ENCODE results near the gene FRZB.
"Not testable (repeated sequence)": the region's sequence is repeated elsewhere in the genome, so short reads cannot be mapped to it uniquely, and the experiment has no call there.

FRZB gene

GRCh38 chr2:182887753-182888415 lies 21.4 kb upstream of the FRZB start:
- DNase-seq = no peak

- no peak for DNase-seq
Observed at GRCh38 chr2:182887093-182887492, 20.7 kb upstream of the FRZB start.

DNA sequence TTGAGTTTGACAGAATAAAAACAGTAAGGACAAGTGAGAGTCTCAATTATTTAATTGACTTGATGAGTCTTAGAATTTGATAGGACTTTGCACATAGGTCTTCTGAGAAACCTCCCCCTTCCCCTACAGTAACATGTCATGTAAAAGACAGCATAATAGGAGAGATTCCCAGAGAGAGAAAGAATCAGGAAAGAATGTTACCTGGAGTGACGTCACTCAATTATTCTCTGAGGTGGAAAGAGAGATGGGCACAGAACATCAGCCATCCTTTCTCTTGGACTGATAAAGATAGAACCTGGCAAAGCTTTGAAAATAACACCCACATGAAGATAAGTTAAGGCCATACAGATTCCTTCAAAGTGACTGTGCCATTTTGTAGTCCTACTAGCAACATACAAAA lies 19.3 kb upstream of the FRZB start:
- DNase-seq = no peak

GRCh38 chr2:182883451-182883850 lies 17.0 kb upstream of the FRZB start:
- DNase-seq = no peak

DNA sequence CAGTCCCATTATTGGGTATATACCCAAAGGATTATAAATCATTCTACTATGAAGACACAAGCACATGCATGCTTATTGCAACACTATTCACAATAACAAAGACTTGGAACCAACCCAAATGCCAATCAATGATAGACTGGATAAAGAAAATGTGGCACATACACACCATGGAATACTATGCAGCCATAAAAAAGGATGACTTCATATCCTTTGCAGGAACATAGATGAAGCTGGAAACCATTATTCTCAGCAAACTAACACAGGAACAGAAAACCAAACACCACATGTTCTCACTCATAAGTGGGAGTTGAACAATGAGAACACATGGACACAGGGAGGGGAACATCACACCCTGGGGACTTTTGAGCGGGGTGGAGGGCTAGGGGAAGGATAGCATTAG lies 13.7 kb upstream of the FRZB start:
- DNase-seq = not testable (repeated sequence)

- not testable (repeated sequence) for DNase-seq
Observed at GRCh38 chr2:182876653-182877052, 10.2 kb upstream of the FRZB start.

DNA sequence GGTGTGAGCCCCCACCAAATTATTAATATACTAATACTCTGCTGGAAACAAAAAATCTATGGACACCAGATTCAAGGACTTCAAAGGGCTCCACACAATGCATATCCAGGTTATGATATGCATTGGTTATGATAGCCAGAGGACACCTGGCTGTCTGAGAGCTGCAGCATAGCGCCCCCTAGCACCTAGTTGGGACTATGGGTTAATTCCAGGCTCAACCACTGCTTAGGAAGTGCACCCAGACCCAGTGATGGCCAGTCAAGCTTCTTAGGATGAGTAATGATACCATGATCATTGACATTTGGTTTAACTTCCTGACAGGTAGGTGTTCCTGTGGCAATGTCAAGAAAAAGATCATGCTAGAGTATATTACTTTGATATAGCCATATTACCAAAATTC lies 3.8 kb upstream of the FRZB start:
- DNase-seq = no peak

DNA sequence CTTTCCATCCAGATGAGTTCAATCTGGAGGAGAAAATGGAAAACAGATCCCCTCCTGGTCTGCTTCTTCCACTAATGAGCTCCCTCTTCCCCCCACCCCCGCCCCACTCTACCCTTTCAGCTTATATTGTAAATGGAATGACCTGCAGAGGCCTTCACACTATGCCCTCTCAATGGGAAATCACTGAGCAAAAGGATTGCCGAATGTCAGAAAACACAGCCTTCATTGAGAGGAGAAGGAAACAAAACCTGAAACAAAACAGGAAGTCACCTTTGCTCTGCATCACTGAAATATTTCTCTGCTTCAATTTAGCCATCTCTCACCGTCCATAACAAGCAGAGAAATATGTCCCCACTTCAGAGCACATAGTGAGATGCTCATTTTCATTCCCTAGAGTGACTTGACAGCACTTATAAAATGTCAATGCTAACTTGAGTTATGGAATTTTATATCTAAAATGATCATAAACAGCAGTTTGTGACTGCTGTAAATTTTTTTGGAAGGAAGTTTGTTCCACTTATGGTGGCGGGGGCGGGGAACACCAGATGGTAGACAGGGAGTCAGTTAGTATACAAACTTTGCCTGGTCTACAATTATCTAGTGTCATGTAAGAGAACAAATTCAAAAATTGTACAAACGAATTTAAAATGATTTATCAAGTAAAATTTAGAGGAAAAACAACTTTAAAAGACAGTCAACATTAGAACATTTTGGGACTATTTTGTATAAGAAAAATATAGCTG lies 1.8 kb upstream of the FRZB start:
- DNase-seq = no peak

DNA sequence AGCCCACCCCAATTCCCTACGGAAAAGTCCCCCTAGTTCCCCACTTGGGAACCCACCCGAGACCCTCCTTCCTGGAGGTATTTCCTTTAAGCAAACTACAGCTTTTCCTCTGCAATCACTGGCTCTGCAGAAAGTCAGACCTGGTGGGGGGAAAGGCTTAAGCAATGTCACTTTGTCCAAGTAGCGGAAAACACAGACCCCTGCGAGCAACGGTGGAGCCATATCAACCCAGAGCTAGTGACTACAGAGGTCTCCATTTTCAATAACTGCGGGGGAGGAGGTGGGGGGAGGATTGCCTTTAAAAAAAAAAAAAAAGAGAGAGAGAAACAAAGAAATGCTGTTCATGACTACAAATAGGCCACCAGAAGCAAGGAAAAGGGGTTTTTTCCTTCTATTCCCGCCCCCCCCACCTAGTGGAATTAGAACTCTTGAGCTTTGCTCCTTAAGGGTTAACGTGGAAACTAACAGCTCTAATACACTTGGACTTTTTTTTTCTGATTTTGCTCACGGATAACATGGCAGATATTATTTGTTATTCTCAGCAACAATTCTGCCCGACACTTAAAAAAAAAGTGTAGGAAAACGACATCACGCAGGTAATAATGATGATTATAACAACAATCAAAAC lies 1.1 kb upstream of the FRZB start:
- no peak for DNase-seq

- DNase-seq = no peak
Observed at GRCh38 chr2:182866095-182866460, 359 bp downstream of the FRZB start.

DNA sequence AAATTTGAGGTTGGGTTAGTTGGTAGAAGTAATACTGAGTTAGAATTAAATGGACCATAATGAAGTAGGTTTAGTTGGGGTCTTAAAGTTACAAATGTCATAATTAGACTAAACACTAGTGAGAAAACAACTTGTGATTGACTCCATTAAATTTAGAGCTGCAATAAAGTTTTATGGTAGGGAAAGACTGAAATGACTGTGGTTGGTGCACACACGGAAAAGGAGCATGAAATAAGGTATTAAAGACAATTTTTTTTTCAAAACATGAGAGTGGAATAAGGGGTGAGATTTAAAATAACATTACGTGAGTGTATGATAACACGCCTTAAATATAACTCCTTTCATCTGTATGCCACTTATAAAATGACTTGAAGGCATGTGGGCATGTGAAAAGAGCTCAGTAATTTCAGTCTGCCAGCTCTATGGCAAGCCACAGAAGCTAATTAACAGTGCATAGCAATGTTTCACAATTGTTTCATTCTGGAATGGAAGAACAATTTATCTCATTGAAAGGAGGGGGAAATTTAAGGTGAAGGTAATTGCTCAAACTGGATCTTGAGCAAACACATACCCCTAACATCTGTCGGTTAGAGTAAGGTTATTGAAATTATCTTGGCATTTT lies 1.4 kb downstream of the FRZB start:
- DNase-seq = no peak

GRCh38 chr2:182863642-182864041 lies 2.8 kb downstream of the FRZB start:
- DNase-seq = no peak

GRCh38 chr2:182862091-182862490 lies 4.3 kb downstream of the FRZB start:
- no peak for DNase-seq

GRCh38 chr2:182860858-182861257 lies 5.6 kb downstream of the FRZB start:
- no peak for DNase-seq

DNA sequence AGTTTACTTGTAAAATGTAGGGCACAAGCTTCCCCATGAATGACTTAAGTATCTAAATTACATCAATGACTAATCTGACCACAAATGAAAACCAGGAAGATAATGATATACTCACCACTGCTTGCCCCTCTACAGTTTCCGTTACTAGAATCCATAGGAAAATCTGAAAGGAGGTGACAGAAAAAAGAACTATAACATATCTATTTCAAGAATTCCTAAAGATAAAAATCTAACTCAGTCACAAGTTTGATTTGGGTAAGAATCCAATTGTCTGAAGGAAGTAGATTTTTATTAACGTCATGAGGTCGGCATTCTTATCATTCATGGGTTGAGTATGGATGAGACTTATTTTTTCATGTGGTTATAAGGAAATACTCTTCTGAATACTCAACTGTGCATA lies 7.8 kb downstream of the FRZB start:
- DNase-seq = no peak

- no peak for DNase-seq
Observed at GRCh38 chr2:182855376-182855775, 11.1 kb downstream of the FRZB start.

GRCh38 chr2:182854375-182855105 lies 11.9 kb downstream of the FRZB start:
- DNase-seq = no peak

DNA sequence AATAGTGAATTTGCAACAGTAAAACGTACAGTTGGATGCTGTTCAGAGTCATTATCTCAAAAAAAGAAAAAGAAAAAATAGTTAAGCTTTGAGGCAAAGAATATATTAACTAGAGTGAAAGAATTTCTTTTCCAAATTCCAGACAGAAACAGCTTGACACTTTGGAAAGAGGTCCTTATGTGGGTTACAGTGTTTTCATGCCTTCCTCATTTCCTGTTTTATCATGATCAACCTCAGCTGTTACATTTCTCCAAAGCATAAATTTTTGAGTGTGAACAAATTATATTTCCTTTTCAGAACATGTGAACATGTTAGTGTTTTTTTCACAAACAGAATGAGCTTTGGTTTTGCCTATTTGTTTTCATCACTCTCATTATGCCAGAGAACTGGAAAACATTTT lies 13.6 kb downstream of the FRZB start:
- DNase-seq = no peak

- DNase-seq = no peak
Observed at GRCh38 chr2:182852090-182852489, 14.3 kb downstream of the FRZB start.

DNA sequence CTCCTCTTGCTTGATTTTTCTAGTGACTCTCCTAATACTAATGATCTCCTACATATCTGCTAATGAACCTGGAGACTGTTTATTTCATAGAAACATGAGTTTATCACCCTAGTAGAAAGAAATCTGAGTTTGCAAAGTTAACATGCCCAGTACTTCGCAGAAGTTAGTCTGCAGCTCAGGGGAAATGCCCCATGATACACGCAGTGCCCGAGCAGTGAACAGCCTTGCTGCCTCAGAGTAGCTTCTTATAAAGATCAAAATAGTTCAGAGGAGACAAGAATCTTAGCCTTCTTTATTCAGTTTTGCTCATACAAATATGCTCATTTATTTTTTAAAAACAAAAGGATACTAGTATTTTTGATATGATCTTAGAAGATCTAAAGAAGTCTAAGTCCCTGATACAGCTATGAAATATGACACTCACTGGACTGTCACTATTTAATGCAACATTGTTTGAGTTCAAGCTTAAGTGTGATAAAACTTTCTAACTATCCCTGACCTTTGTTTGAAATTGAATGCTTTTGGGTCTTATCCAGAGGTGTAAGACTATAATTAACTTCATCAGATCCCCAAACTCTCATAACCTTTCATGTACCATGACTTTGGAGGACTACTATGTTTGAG lies 20.5 kb downstream of the FRZB start:
- DNase-seq = no peak

DNA sequence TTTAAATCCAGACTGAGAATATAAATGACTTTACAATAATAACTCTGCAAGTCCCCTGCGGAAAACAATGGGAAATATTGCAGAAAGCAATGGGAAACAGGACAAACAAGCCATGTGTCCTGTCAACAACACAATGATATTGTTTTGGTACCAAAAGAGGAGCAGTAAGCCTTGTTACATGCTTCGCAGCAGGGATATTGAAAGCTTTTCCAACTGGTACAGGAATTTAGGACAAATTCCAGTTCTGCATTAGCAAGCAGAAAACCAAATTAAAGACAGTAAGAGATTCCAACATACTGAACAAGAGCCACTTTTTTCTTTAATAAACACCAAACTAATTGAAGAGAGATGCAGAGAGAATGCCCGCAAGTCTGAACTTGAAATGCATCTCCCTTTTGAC lies 30.0 kb downstream of the FRZB start:
- no peak for DNase-seq

DNA sequence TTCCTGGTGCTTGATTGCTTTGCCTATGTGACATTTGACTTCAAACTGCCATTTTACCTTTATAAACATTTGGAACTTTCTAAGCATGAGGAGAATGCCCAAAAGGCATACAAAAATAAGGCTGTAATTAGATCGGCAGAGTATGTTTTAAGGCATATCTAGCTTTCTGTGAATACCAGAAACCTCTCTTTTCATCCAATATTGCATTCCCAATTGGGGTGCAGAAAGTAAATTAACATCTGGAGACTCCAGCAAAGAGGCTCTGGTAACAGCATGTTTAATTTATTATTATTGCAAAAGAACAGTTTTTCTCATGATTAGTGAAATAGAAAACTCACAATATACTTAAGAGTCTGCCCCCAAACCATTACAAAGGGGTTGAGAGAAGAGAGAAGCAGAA lies 32.1 kb downstream of the FRZB start:
- DNase-seq = no peak

All from Kasumi-1 (cell line).